NOMO-1 (cell line): ENCODE data around the gene BCL2L1.
A peak's percentile ranks its signal among the peaks of the same experiment; 100 is the strongest.
"Not testable (repeated sequence)": the region's sequence is repeated elsewhere in the genome, so short reads cannot be mapped to it uniquely, and the experiment has no call there.

Experiments
- DNase-seq, 2 experiments: peaks; one replicate each; lab custom pipeline; 2025; ENCODE audit not compliant: unreplicated experiment in 2 of 2; lab: John Stamatoyannopoulos, UW

The BCL2L1 gene

DNA sequence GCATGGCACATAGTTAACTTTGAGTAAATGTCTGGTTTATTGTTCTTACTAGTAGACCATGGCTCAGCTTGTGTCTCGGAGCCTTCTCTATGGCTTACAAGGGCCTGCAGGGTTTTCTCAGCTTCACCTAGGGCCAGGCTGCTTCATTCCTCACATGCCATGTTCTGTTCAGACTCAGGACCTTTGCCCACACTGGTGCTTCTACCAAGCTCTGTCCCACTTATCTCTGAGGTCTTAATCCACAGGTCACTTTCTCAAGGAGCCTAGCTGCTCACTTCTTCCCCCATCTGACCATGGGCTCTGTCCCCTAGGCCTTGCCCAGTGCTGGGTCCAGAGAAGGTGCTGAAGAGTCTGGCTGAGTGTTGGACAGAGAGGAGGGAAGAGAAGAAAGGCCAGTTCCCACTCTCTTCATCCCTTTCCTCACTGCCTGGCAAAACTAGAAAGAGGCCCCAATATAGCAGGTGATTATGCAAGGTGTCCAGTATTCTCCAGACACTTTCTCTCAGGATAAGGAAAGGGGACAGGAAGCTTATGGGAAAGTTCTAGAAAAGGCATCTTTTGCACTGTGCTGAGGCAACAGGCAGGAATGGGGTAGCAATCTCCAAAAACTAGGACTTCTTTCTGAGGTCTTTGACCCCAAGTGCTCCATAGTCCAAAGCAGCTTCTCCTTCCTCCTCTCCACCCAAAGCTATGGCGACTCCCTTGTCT, 45.0 kb downstream of the BCL2L1 start:
- no peak for DNase-seq

GRCh38 chr20:31676609-31676989, 46.1 kb downstream of the BCL2L1 start:
- no peak for DNase-seq

- peak in 1 of 2 experiments; percentile 0 for DNase-seq
These were observed 46.6 kb downstream of the BCL2L1 start for GRCh38 chr20:31675828-31676608.

DNA sequence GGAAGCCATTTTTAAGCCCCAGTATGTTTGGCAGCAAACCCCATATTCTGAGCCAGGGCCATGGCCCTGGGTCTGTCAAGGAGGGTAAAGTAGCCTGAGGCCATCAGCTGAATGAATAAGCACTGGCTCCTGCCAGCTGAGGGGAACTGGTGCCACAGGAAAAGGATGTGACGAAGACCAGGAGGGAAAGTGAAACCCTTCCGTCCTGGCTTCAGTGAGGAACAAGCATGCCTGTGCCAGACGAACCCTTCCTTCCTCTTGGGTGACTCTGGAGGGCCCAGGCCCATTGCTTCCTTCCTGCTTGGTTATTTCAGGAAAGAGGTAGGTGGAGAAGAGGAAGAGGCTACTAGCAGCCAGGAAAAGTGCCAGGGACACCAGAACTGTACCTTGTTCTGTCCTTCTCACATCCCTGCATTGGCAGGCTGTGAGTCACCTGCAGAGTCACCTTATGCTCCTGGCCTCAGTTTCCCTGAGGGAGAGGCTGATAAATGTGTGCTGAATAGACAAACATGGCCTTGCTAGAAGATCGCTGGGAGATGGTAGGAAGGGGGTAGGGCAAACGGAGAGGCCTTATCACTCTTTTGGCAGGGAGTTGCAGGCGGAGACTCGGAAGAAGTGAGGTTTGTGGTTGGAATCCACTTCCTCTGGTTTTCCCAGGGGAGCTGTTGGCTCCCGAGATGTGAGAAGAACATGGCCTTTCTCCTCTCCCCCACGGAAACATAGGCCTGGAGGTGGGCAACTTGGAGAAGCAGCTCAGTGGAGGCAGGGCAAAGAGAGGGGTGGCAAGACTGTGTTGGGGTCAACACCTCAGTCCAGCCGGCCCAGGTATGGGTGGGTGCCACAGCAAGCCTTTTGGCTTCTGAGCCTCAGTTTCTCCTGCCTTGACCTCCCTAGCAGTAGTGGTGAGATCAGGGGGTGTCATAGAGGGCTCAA, 47.5 kb downstream of the BCL2L1 start:
- peak; percentile 79 to 91 for DNase-seq

- no peak for DNase-seq
These were observed 48.7 kb downstream of the BCL2L1 start for GRCh38 chr20:31673943-31674463.

- DNase-seq = no peak
These were observed 49.2 kb downstream of the BCL2L1 start for GRCh38 chr20:31673435-31673834.

- no peak for DNase-seq
These were observed 51.3 kb downstream of the BCL2L1 start for GRCh38 chr20:31671324-31671723.

GRCh38 chr20:31670371-31671228, 52.1 kb downstream of the BCL2L1 start:
- no peak for DNase-seq

DNA sequence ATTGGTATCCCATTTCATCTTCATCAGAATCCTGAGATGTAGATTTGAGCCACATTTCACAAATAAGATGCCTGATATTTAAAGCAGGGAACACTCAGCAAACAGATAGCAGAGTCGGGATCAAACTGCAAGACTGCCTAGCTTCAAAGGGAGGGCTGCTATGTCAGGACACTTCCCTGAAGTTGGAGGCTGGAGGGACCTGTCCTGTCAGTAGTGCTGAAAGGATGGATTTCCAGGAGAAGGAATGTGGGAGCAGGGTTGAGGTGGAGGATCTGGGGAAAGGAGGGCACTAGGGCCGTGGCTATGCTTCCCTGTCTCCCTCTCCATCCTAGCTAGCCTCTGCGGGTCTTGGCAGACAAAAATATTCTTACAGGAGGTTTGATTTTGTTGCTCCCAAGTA, 52.8 kb downstream of the BCL2L1 start:
- DNase-seq = no peak

DNA sequence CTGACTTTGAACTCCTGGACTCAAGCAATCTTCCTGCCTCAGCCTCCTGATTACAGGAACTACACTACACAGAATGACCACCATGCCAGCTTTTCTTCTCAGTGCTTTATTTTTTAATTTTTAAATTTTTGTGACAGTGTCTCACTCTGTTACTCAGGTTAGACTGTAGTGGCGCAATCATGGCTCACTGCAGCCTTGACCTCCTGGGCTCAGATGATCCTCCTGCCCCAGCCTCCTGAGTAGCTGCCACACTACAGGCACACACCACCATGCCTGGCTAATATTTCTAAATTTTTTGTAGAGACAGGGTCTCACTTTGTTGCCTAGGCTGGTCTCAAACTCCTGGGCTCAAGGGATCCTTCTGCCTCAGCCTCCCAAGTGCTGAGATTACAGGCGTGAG, 53.7 kb downstream of the BCL2L1 start:
- DNase-seq = not testable (repeated sequence)

- peak in 1 of 2 experiments; percentile 52 for DNase-seq
These were observed 55.1 kb downstream of the BCL2L1 start for GRCh38 chr20:31667315-31668285.

GRCh38 chr20:31666258-31667042, 56.2 kb downstream of the BCL2L1 start:
- DNase-seq = no peak

DNA sequence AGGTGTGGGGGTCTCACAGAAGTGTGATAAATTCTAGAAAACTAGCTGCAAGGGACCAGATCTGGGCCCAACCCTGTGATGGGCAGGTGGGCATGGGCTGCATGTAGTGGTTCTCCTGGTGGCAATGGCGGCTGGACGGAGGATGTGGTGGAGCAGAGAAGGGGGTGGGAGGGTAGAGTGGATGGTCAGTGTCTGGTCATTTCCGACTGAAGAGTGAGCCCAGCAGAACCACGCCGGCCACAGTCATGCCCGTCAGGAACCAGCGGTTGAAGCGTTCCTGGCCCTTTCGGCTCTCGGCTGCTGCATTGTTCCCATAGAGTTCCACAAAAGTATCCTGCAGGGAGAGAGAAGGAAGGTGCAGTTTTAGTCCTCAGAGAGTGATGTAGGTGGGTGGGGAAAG, 56.9 kb downstream of the BCL2L1 start:
- DNase-seq = no peak

DNA sequence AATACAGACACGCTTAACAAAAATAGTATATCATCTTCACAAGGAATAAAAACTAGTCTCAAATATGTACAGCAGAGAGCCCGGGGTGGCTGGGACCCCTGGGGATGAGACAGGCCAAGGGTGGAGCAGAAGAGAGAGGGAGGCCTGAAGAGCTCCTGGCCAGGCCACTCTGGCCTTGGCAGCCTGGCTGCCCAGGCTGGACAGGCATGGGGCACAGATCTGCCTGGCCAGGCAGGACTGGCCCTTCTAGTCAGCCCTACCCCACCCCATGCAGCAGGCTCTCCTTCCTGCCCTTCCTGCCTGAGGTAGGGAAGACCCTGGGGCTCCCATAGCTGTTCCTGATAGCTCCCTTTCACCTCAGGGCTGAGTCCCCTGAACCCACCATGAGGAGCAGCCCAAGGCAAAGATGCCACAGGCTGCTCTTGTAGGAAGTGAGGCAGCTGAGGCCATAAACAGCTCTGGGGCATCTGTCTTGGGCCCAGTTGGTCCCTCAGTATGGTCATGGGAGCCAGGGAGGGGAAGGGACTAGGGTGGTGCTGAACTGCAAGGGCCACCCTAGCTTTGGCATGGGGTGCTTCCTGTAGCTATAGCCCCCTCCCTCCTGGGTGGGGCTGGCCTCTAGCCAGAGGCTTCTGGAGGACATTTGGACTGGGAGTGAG, 57.8 kb downstream of the BCL2L1 start:
- DNase-seq = no peak

- no peak for DNase-seq
These were observed 58.6 kb downstream of the BCL2L1 start for GRCh38 chr20:31663838-31664695.

GRCh38 chr20:31663524-31663837, 59.2 kb downstream of the BCL2L1 start:
- no peak for DNase-seq

- no peak for DNase-seq
These were observed 60.3 kb downstream of the BCL2L1 start for GRCh38 chr20:31662372-31662854.
